ENCODE measurements around the gene PARP6.

Gene PARP6

GRCh38 chr15:72272213-72272996 is at the start of gene PARP6:
TSS of gene PARP6 (minus strand) at chr15:72272554. CDS start at chr15:72267477, 5,077 bp downstream.
- DNase-seq (ENCODE audit: low read depth), result peak; percentile 94

- no peak for DNase-seq (ENCODE audit: low read depth)
Measured at GRCh38 chr15:72319985-72320671, 47.8 kb upstream of the PARP6 start, which contains the start of gene CELF6. TSS of gene CELF6 (minus strand) at chr15:72320157. CDS start at chr15:72319874, 283 bp downstream.

- no peak for DNase-seq (ENCODE audit: low read depth)
Measured at GRCh38 chr15:72319360-72319984, 47.1 kb upstream of the PARP6 start.

- no peak for DNase-seq (ENCODE audit: low read depth)
Measured at GRCh38 chr15:72318408-72318942, 46.1 kb upstream of the PARP6 start.

- DNase-seq (ENCODE audit: low read depth), result no peak
Measured at GRCh38 chr15:72315706-72316370, 43.5 kb upstream of the PARP6 start.

- no peak for DNase-seq (ENCODE audit: low read depth)
Measured at GRCh38 chr15:72313881-72314280, 41.5 kb upstream of the PARP6 start.

GRCh38 chr15:72313448-72313840 is 41.1 kb upstream of the PARP6 start:
- DNase-seq (ENCODE audit: low read depth), result no peak

GRCh38 chr15:72312605-72313447 is 40.5 kb upstream of the PARP6 start:
- DNase-seq (ENCODE audit: low read depth), result peak; percentile 47

GRCh38 chr15:72307026-72307425 is 34.7 kb upstream of the PARP6 start:
- no peak for DNase-seq (ENCODE audit: low read depth)

- no peak for DNase-seq (ENCODE audit: low read depth)
Measured at GRCh38 chr15:72306211-72306785, 33.9 kb upstream of the PARP6 start.

- no peak for DNase-seq (ENCODE audit: low read depth)
Measured at GRCh38 chr15:72304596-72304995, 32.2 kb upstream of the PARP6 start.

GRCh38 chr15:72302955-72303354 is 30.6 kb upstream of the PARP6 start:
- no peak for DNase-seq (ENCODE audit: low read depth)

- no peak for DNase-seq (ENCODE audit: low read depth)
Measured at GRCh38 chr15:72289597-72290325, 17.4 kb upstream of the PARP6 start.

- no peak for DNase-seq (ENCODE audit: low read depth)
Measured at GRCh38 chr15:72288796-72289596, 16.6 kb upstream of the PARP6 start.

GRCh38 chr15:72285927-72286516 is 13.7 kb upstream of the PARP6 start:
- DNase-seq (ENCODE audit: low read depth), result no peak

GRCh38 chr15:72285402-72285801 is 13.0 kb upstream of the PARP6 start:
- no peak for DNase-seq (ENCODE audit: low read depth)

- DNase-seq (ENCODE audit: low read depth), result no peak
Measured at GRCh38 chr15:72284781-72285180, 12.4 kb upstream of the PARP6 start.

GRCh38 chr15:72281713-72282112 is 9.4 kb upstream of the PARP6 start:
- no peak for DNase-seq (ENCODE audit: low read depth)

- DNase-seq (ENCODE audit: low read depth), result no peak
Measured at GRCh38 chr15:72280751-72281150, 8.4 kb upstream of the PARP6 start.

Measured in GM04504 (cell line).